Panc1 (cell line): ENCODE results near the gene CD79A. TPM values are rescaled to one million over a fixed set of nuclear protein-coding genes. Genes with fewer than 3 reads are reported as not detected.

Source experiments
- ATAC-seq: fragments of 200-7000 bp; cut with Tn5 transposase; 2 replicates; pipeline ENCODE4 v1.9.1; 2020; ENCODE audit warnings: mild to moderate bottlenecking, moderate library complexity
- BruUV-seq: library from RNA; stranded (reverse); fragments of 400-500 nt; replicated peaks from 2 replicates; lab custom pipeline; 2021; lab: Mats Ljungman, UMichigan
- CTCF ChIA-PET: fragments of 300-600 bp; sonication (Branson Sonifier 250); formaldehyde crosslinking; loops from one replicate; lab custom pipeline; 2022; ENCODE audit warnings: antibody characterized with exemption; lab: Charles Lee
- POLR2A ChIA-PET: fragments of 300-600 bp; sonication (Branson Sonifier 250); formaldehyde crosslinking; loops from one replicate; lab custom pipeline; 2022; ENCODE audit warnings: antibody characterized with exemption; lab: Charles Lee
- DNase-seq: peaks from one replicate; pipeline ENCODE4 v3.0.0-alpha.2; 2010; ENCODE audit warnings: low read depth, low spot score
- H3K27ac ChIP-seq: 2 replicates; pipeline ENCODE4 v1.5.1; 2011; ENCODE audit warnings: mild to moderate bottlenecking, low read length, inconsistent platforms
- H3K27me3 ChIP-seq: fragments of 200-500 bp; sonication (Bioruptor generic); 2 replicates; pipeline ENCODE4 v1.6.0; 2014; ENCODE audit warnings: low read length, inconsistent platforms; ENCODE audit not compliant: control insufficient read depth, insufficient read depth
- H3K36me3 ChIP-seq: fragments of 200-500 bp; sonication (Bioruptor generic); 2 replicates; pipeline ENCODE4 v1.5.1; 2014; ENCODE audit warnings: inconsistent platforms, mild to moderate bottlenecking, low read length, moderate library complexity; ENCODE audit not compliant: control insufficient read depth, insufficient read depth
- H3K4me1 ChIP-seq: 2 replicates; pipeline ENCODE4 v1.5.1; 2011; ENCODE audit warnings: inconsistent platforms, mild to moderate bottlenecking, low read length, moderate library complexity; ENCODE audit not compliant: control insufficient read depth, insufficient read depth
- H3K4me3 ChIP-seq, 2 experiments: 2 replicates each; pipeline ENCODE4 v1.5.1; 2011 to 2012; ENCODE audit warnings: low read depth in 2 of 2, low read length in 2 of 2, mild to moderate bottlenecking in 2 of 2, inconsistent platforms in 1 of 2, moderate library complexity in 1 of 2
- H3K9me3 ChIP-seq: fragments of 200-500 bp; sonication (Bioruptor generic); 2 replicates; pipeline ENCODE4 v1.5.1; 2014; ENCODE audit warnings: low read depth, mild to moderate bottlenecking, inconsistent platforms, low read length, moderate library complexity; ENCODE audit not compliant: control insufficient read depth, insufficient read depth
- POLR2AphosphoS5 ChIP-seq: IDR thresholded peaks from 2 replicates; pipeline ENCODE4 v1.6.1; 2012; ENCODE audit warnings: mild to moderate bottlenecking, low read depth, low read length, moderate library complexity
- SIN3A ChIP-seq: IDR thresholded peaks from 2 replicates; pipeline ENCODE4 v1.6.1; 2012; ENCODE audit warnings: low read depth, mild to moderate bottlenecking, low read length, moderate library complexity, borderline replicate concordance; ENCODE audit not compliant: insufficient read depth
- TCF7L2 ChIP-seq: IDR thresholded peaks from 2 replicates; pipeline ENCODE4 v1.6.1; 2011; ENCODE audit warnings: mild to moderate bottlenecking, low read depth, low read length, inconsistent platforms
- in situ Hi-C: cut with HindIII; loops from 2 replicates; pipeline ENCODE4 v1.10.0; 2016; ENCODE audit warnings: low sequenced_read_pairs, low pct_unique_long_range_greater_than_20kb
- intact Hi-C: fragments of 100-400 bp; cut with micrococcal nuclease; formaldehyde crosslinking; loops from one replicate; pipeline ENCODE4 v1.10.0; 2022; ENCODE audit not compliant: unreplicated experiment
- total RNA-seq: library from RNA; stranded (reverse); gene quantifications from one replicate; pipeline ENCODE4 v1.2.1, GENCODE V29; 2021; ENCODE audit not compliant: unreplicated experiment
- TF ChIP-seq, protein P1 (sequence below): fragments of 450-650 bp; IDR thresholded peaks from 2 replicates; pipeline ENCODE4 v1.5.1; 2017; ENCODE audit warnings: mild to moderate bottlenecking
- TF ChIP-seq, protein P2 (sequence below), 2 experiments: IDR thresholded peaks; 2 replicates each; pipeline ENCODE4 v1.6.1; 2011 to 2012; ENCODE audit warnings: low read depth in 2 of 2, control low read depth in 1 of 2, low read length in 1 of 2, mild to moderate bottlenecking in 1 of 2, moderate library complexity in 1 of 2; ENCODE audit not compliant: insufficient read depth in 1 of 2

CD79A gene
- total RNA-seq, 1 experiment from 2014 or later, result 0.59 TPM

DNA sequence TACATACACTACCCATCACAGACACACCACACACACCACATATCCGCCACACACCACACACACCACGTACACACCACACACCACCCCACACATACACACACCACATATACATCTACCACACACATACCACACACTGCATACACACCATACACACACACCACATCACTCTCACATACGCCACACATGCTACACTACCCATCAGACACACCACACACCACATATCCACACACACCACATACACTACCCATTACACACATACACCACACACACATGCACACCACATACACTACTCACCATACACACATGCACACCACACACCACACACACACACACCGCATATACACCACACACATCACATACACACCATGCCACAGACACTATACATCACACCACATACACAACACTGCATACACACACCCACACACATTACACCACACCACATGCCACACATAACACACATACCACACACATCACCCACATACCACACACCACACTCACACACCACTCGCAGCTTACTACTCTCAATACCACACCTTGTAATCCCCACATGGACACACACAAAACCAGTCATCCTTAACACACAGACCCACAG is 41.7 kb downstream of the CD79A start:
- no TSS peak for BruUV-seq
- ChIA-PET POLR2A (no interaction called here), CTCF (no interaction called here)
- in situ Hi-C loops (no loop called here), intact Hi-C loops (no loop called here)
- H3K4me1 ChIP-seq, result no peaks in the 10 kb centered on the region
- no peak for ATAC-seq
- DNase-seq, result no peak
- no peaks in the 10 kb centered on the region for H3K36me3 ChIP-seq
- no peaks in the 10 kb centered on the region for H3K27me3 ChIP-seq
- no peak overlapping the region for H3K4me3 ChIP-seq
- no peaks in the 10 kb centered on the region for H3K9me3 ChIP-seq
- H3K27ac ChIP-seq, result no peak overlapping the region
- no peak for TF ChIP-seq TCF7L2
- TF ChIP-seq, protein P1, sequence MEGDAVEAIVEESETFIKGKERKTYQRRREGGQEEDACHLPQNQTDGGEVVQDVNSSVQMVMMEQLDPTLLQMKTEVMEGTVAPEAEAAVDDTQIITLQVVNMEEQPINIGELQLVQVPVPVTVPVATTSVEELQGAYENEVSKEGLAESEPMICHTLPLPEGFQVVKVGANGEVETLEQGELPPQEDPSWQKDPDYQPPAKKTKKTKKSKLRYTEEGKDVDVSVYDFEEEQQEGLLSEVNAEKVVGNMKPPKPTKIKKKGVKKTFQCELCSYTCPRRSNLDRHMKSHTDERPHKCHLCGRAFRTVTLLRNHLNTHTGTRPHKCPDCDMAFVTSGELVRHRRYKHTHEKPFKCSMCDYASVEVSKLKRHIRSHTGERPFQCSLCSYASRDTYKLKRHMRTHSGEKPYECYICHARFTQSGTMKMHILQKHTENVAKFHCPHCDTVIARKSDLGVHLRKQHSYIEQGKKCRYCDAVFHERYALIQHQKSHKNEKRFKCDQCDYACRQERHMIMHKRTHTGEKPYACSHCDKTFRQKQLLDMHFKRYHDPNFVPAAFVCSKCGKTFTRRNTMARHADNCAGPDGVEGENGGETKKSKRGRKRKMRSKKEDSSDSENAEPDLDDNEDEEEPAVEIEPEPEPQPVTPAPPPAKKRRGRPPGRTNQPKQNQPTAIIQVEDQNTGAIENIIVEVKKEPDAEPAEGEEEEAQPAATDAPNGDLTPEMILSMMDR, result no peak
- TF ChIP-seq SIN3A, result no peak
- TF ChIP-seq, protein P2, sequence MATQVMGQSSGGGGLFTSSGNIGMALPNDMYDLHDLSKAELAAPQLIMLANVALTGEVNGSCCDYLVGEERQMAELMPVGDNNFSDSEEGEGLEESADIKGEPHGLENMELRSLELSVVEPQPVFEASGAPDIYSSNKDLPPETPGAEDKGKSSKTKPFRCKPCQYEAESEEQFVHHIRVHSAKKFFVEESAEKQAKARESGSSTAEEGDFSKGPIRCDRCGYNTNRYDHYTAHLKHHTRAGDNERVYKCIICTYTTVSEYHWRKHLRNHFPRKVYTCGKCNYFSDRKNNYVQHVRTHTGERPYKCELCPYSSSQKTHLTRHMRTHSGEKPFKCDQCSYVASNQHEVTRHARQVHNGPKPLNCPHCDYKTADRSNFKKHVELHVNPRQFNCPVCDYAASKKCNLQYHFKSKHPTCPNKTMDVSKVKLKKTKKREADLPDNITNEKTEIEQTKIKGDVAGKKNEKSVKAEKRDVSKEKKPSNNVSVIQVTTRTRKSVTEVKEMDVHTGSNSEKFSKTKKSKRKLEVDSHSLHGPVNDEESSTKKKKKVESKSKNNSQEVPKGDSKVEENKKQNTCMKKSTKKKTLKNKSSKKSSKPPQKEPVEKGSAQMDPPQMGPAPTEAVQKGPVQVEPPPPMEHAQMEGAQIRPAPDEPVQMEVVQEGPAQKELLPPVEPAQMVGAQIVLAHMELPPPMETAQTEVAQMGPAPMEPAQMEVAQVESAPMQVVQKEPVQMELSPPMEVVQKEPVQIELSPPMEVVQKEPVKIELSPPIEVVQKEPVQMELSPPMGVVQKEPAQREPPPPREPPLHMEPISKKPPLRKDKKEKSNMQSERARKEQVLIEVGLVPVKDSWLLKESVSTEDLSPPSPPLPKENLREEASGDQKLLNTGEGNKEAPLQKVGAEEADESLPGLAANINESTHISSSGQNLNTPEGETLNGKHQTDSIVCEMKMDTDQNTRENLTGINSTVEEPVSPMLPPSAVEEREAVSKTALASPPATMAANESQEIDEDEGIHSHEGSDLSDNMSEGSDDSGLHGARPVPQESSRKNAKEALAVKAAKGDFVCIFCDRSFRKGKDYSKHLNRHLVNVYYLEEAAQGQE (IDR thresholded peaks at IDR 0.05; ENCODE audit: insufficient read depth in 1 of 2, low read depth in 2 of 2, low read length in 1 of 2), result no peak
- TF ChIP-seq POLR2AphosphoS5, result no peak

DNA sequence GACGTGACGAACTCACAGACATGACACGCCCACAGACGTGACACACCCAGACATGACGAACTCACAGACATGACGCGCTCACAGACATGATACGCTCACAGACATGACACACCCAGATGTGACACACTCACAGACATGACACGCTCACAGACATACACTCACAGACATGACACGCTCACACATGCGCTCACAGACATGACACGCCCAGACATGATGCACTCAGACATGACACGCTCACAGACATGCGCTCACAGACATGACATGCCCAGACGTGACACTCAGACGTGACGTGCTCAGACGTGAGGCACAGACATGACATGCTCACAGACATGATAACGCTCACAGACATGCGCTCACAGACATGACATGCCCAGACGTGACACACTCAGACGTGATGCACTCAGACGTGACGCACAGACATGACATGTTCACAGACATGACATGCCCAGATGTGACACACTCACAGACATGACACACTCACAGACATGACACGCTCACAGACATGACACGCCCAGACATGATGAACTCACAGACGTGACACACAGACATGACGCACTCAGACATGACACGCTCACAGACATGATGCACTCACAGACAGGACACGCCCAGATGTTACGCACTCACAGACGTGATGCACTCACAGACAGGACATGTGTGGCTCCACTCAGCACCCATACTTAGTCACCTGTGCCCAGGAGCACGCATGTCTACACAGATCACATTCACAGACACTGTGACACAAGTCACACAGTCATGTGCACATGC is 43.1 kb downstream of the CD79A start:
- DNase-seq, result no peak
- CTCF ChIA-PET, result no interaction called here
- H3K4me1 ChIP-seq, result no peaks in the 10 kb centered on the region
- H3K4me3 ChIP-seq, result no peak overlapping the region
- in situ Hi-C loops (no loop called here), intact Hi-C loops (no loop called here)
- no peaks in the 10 kb centered on the region for H3K27me3 ChIP-seq
- no TSS peak for BruUV-seq
- no peak for ATAC-seq
- POLR2A ChIA-PET, result no interaction called here
- TF ChIP-seq, protein P1, result no peak
- no peaks in the 10 kb centered on the region for H3K9me3 ChIP-seq
- no peak overlapping the region for H3K27ac ChIP-seq
- no peaks in the 10 kb centered on the region for H3K36me3 ChIP-seq
